GM12878 (cell line): Measurements from ENCODE around the gene ARFGAP3. TPM values are rescaled to one million over a fixed set of nuclear protein-coding genes. Genes with fewer than 3 reads are reported as not detected.

Experiments used
- ATAC-seq: fragments of 200-7000 bp; cut with Tn5 transposase; 3 replicates; pipeline ENCODE4 v1.9.1; 2020; ENCODE audit warnings: mild to moderate bottlenecking, moderate library complexity
- BruUV-seq: library from RNA; stranded (reverse); fragments of 400-500 nt; replicated peaks from 2 replicates; lab custom pipeline; 2021; lab: Mats Ljungman, UMichigan
- CTCF ChIA-PET: fragments of 300-600 bp; sonication (Branson Sonifier 250); formaldehyde crosslinking; extraction: SDS; loops from one replicate; lab custom pipeline; 2021; ENCODE audit warnings: inconsistent platforms; lab: Yijun Ruan, JAX
- POLR2A ChIA-PET: fragments of 350-600 bp; formaldehyde crosslinking; extraction: SDS; loops from one replicate; lab custom pipeline; 2021; ENCODE audit warnings: inconsistent platforms; lab: Charles Lee
- RAD21 ChIA-PET: fragments of 300-600 bp; sonication (Branson Sonifier 250); formaldehyde crosslinking; loops from one replicate; lab custom pipeline; 2023; ENCODE audit warnings: antibody characterized with exemption; ENCODE audit not compliant: unreplicated experiment; lab: Charles Lee
- SMC1A ChIA-PET: fragments of 300-600 bp; sonication (Branson Sonifier 250); formaldehyde crosslinking; loops from one replicate; lab custom pipeline; 2023; ENCODE audit not compliant: unreplicated experiment, uncharacterized antibody; lab: Charles Lee
- DNase-seq: peaks from one replicate; pipeline ENCODE4 v3.0.0-alpha.2; 2011; ENCODE audit warnings: low read depth, low spot score
- FAIRE-seq: peaks from 3 replicates; lab custom pipeline; 2011; peaks lifted over from hg19 to GRCh38; lab: Jason Lieb, UNC
- H2AFZ ChIP-seq: 2 replicates; pipeline ENCODE4 v1.6.0; 2011; ENCODE audit warnings: low read depth, low read length, control low read depth; ENCODE audit not compliant: control insufficient read depth
- H3K27ac ChIP-seq: 2 replicates; pipeline ENCODE4 v1.5.1; 2011; ENCODE audit warnings: control low read depth; ENCODE audit not compliant: control insufficient read depth, insufficient read depth
- H3K27me3 ChIP-seq, 2 experiments: replicated peaks in 1 of 2; 2 replicates each; pipeline versions ENCODE4 v1.6.0 to v1.6.1; 2011; ENCODE audit warnings: low read length in 1 of 2; ENCODE audit not compliant: control insufficient read depth in 2 of 2, insufficient read depth in 2 of 2
- H3K36me3 ChIP-seq, 2 experiments: 2 replicates each; pipeline ENCODE4 v1.5.1; 2011; ENCODE audit warnings: low read length in 1 of 2; ENCODE audit not compliant: control insufficient read depth in 2 of 2, insufficient read depth in 2 of 2
- H3K4me1 ChIP-seq: 2 replicates; pipeline ENCODE4 v1.6.1; 2011; ENCODE audit warnings: mild to moderate bottlenecking, low read length, moderate library complexity, mixed read lengths; ENCODE audit not compliant: control insufficient read depth, insufficient read depth
- H3K4me2 ChIP-seq: 2 replicates; pipeline ENCODE4 v1.6.0; 2011; ENCODE audit warnings: control low read depth; ENCODE audit not compliant: control insufficient read depth, insufficient read depth
- H3K4me3 ChIP-seq: fragments of 200-600 bp; sonication (generic); 2 replicates; pipeline ENCODE4 v1.5.1; 2016
- H3K79me2 ChIP-seq: 2 replicates; pipeline ENCODE4 v1.6.0; 2011; ENCODE audit warnings: low read length; ENCODE audit not compliant: control insufficient read depth, insufficient read depth
- H3K9ac ChIP-seq: 2 replicates; pipeline ENCODE4 v1.8.0; 2011; ENCODE audit warnings: low read length, control low read depth, mixed read lengths; ENCODE audit not compliant: control insufficient read depth, insufficient read depth
- H3K9me3 ChIP-seq: replicated peaks from 3 replicates; pipeline ENCODE4 v1.5.1; 2011; ENCODE audit warnings: mild to moderate bottlenecking, low read length; ENCODE audit not compliant: control insufficient read depth, insufficient read depth
- H4K20me1 ChIP-seq: 2 replicates; pipeline ENCODE4 v1.6.0; 2011; ENCODE audit not compliant: control insufficient read depth, insufficient read depth
- FOXM1 ChIP-seq: IDR thresholded peaks from 2 replicates; pipeline ENCODE4 v1.6.1; 2012; ENCODE audit warnings: low read depth, mild to moderate bottlenecking, inconsistent platforms, low read length, moderate library complexity
- GABPA ChIP-seq: IDR thresholded peaks from 2 replicates; pipeline ENCODE4 v1.6.1; 2014; ENCODE audit warnings: antibody characterized with exemption, low read depth, mild to moderate bottlenecking, inconsistent platforms
- GATAD2B ChIP-seq: fragments of 450-650 bp; conservative IDR thresholded peaks from 2 replicates; pipeline ENCODE4 v1.6.1; 2017; ENCODE audit warnings: low read depth, mild to moderate bottlenecking, moderate library complexity
- HDGF ChIP-seq: fragments of 450-650 bp; IDR thresholded peaks from 2 replicates; pipeline ENCODE4 v1.6.1; 2016; ENCODE audit warnings: antibody characterized with exemption
- MEF2A ChIP-seq: IDR thresholded peaks from 2 replicates; pipeline ENCODE4 v1.6.1; 2011; ENCODE audit warnings: low read depth, mild to moderate bottlenecking, low read length, moderate library complexity; ENCODE audit not compliant: insufficient read depth
- MXI1 ChIP-seq: fragments of 150-350 bp; IDR thresholded peaks from 2 replicates; pipeline ENCODE4 v1.6.1; 2011; ENCODE audit warnings: low read depth, mild to moderate bottlenecking, inconsistent platforms, low read length, improper control_type of control experiment
- NBN ChIP-seq: fragments of 450-650 bp; IDR thresholded peaks from 2 replicates; pipeline ENCODE4 v1.6.1; 2016
- NFYA ChIP-seq: IDR thresholded peaks from 2 replicates; pipeline ENCODE4 v1.6.1; 2011; ENCODE audit warnings: low read depth, mild to moderate bottlenecking, low read length, improper control_type of control experiment, borderline replicate concordance
- POLR2AphosphoS2 ChIP-seq: IDR thresholded peaks from 2 replicates; pipeline ENCODE4 v1.6.1; 2011; ENCODE audit warnings: low read depth, mild to moderate bottlenecking, low read length, improper control_type of control experiment, moderate library complexity
- ZNF384 ChIP-seq: IDR thresholded peaks from 2 replicates; pipeline ENCODE4 v1.6.1; 2012; ENCODE audit warnings: low read depth, mild to moderate bottlenecking, low read length, improper control_type of control experiment, borderline replicate concordance
- WGBS: methylation state at CpG from one replicate; pipeline ENCODE4 v1.1.6; 2016; ENCODE audit warnings: low lambda C conversion rate; ENCODE audit not compliant: insufficient replicate concordance, insufficient coverage; ENCODE audit errors: missing lambda C conversion rate; 5-methylcytosine and 5-hydroxymethylcytosine counted together
- in situ Hi-C: fragments of 300-500 bp; cut with MboI; formaldehyde crosslinking; loops from 9 replicates; pipeline ENCODE4 v1.14.3; 2018; ENCODE audit warnings: mixed read lengths
- intact Hi-C: fragments of 100-400 bp; cut with micrococcal nuclease; formaldehyde crosslinking; loops from one replicate; pipeline ENCODE4 v1.14.2; 2022; ENCODE audit not compliant: unreplicated experiment
- polyA plus RNA-seq, 11 experiments: library from polyadenylated mRNA; depleted of rRNA in 4 of 11; unstranded in 6 of 11; stranded (reverse) in 5 of 11; fragments of >200 nt; fragmentation: Nextera tagmentation in 4 of 11; fragmentation: Illumina TruSeq in 1 of 11; extraction: Ambion mirVana in 4 of 11; extraction: Trizol in 1 of 11; gene quantifications; 1 replicate in 1 of 11; 2 replicates in 10 of 11; pipeline versions ENCODE4 v1.2.1 to v1.2.3, GENCODE V29; 2011 to 2016; ENCODE audit warnings: inconsistent platforms in 2 of 11, missing spikeins in 2 of 11, low read depth in 1 of 11
- total RNA-seq, 4 experiments: library from RNA; depleted of rRNA in 3 of 4; stranded (reverse); fragments of >200 nt in 3 of 4; fragmentation: Illumina TruSeq in 1 of 4; extraction: Trizol in 1 of 4; gene quantifications; 2 replicates each; pipeline versions ENCODE4 v1.2.1 to v1.2.3, GENCODE V29; 2013 to 2021
- TF ChIP-seq, protein P1 (sequence below): IDR thresholded peaks from 2 replicates; pipeline ENCODE4 v1.6.1; 2011; ENCODE audit warnings: low read depth, low read length, improper control_type of control experiment, borderline replicate concordance

ARFGAP3 gene
- total and polyA plus RNA-seq, 10 of the 15 experiments (the other 5 are each of a cell fraction or from before 2014, with no cell fraction given): 29.7 to 50.8 (median 39.5) TPM

DNA sequence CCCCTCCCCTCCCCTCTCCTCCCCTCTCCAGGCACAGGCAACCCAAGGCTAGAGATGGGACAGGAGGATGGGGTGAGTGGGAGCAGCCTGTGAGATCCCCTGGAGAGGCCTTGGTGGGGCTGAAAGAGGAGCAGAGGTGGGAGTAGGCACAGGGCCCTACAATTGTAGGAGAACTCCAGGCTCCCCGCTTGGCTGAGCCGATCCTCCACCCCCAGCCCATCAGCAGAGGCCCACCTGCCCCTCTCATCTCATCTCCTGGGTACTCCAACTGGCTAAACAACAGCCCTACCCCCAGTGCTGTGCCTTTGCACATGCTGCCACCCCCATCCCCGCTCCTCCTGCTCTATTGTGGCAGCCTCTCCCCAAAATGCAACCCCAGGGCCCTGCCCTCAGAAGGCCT lies 84.4 kb downstream of the ARFGAP3 start:
- no peak overlapping the region for H3K4me2 ChIP-seq
- FAIRE-seq (no peak), DNase-seq (no peak), ATAC-seq (no peak)
- ChIA-PET POLR2A (no interaction called here), CTCF (no interaction called here), RAD21 (no interaction called here), SMC1A (no interaction called here)
- no peaks in the 10 kb centered on the region for H4K20me1 ChIP-seq
- no peak overlapping the region for H3K4me3 ChIP-seq
- no peaks in the 10 kb centered on the region; a peak in 1 of 4 replicates for H3K27me3 ChIP-seq
- BruUV-seq: no TSS peak
- no peaks in the 10 kb centered on the region for H3K36me3 ChIP-seq
- no peak overlapping the region for H2AFZ ChIP-seq
- in situ Hi-C loops: no loop called here
- H3K9ac ChIP-seq: no peak overlapping the region
- no peak overlapping the region for H3K27ac ChIP-seq
- H3K79me2 ChIP-seq: no peaks in the 10 kb centered on the region
- H3K4me1 ChIP-seq: peaks cover 33% of the 10 kb centered on the region
- no peak for TF ChIP-seq ZNF384
- TF ChIP-seq FOXM1: no peak
- TF ChIP-seq, protein P1, sequence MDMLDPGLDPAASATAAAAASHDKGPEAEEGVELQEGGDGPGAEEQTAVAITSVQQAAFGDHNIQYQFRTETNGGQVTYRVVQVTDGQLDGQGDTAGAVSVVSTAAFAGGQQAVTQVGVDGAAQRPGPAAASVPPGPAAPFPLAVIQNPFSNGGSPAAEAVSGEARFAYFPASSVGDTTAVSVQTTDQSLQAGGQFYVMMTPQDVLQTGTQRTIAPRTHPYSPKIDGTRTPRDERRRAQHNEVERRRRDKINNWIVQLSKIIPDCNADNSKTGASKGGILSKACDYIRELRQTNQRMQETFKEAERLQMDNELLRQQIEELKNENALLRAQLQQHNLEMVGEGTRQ: no peak
- TF ChIP-seq HDGF: no peak
- TF ChIP-seq MXI1: no peak
- no peak for TF ChIP-seq NFYA
- no peak for TF ChIP-seq GABPA
- no peak for TF ChIP-seq NBN
- TF ChIP-seq POLR2AphosphoS2: no peak
- TF ChIP-seq MEF2A: no peak
- no peak for TF ChIP-seq GATAD2B
- no peaks in the 10 kb centered on the region for H3K9me3 ChIP-seq
- intact Hi-C loops: no loop called here
- 64% methylated on average over 3 of the region's 3 CpGs for WGBS
